GM23248 (cell line): Measurements from ENCODE around the gene CSF1R.

Source experiments
- EZH2 ChIP-seq: fragments of 200-600 bp; sonication (generic); IDR thresholded peaks from 2 replicates; pipeline ENCODE4 v1.6.1; 2018; ENCODE audit warnings: antibody characterized with exemption, mild to moderate bottlenecking; ENCODE audit not compliant: insufficient read depth, poor library complexity, severe bottlenecking
- EZH2phosphoT487 ChIP-seq: fragments of 200-600 bp; sonication (generic); IDR thresholded peaks from 2 replicates; pipeline ENCODE4 v1.6.1; 2018; ENCODE audit warnings: antibody characterized with exemption, moderate library complexity, mild to moderate bottlenecking, low read depth; ENCODE audit not compliant: insufficient read depth

DNA sequence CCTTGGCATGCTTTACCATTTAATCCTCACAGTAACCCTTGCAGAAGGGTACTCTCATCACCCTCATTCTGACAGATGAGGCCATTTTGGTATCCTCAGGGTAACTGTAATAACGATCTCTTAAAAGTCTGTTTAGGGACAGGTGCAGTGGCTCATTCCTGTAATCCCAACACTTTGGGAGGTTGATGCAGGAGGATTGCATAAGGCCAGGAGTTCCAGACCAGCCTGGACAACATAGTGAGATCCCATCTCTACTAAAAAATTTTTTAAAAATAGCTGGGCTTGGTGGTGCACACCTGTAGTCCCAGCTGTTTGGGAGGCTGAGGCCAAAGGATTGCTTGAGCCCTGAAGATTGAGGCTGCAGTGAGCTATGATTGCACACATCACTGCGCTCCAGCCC lies 31.8 kb downstream of the CSF1R start:
- TF ChIP-seq EZH2phosphoT487: no peak
- no peak for TF ChIP-seq EZH2
